Lower leg skin (tissue), 4 donors: ENCODE data around the gene DSG1. TPM values are rescaled to one million over a fixed set of nuclear protein-coding genes. Genes with fewer than 3 reads are reported as not detected.

Experiments
- DNase-seq, 2 donors: peaks; one replicate each; pipeline ENCODE4 v3.0.0-alpha.2; 2019; ENCODE audit warnings: low spot score in 2 of 2
- H3K4me3 ChIP-seq: fragments of 200-600 bp; sonication (generic); 2 replicates; pipeline ENCODE4 v1.5.1; 2017; ENCODE audit warnings: mild to moderate bottlenecking, low read depth; ENCODE audit not compliant: poor library complexity, severe bottlenecking
- CTCF ChIP-seq, 3 donors: fragments of 450-650 bp; IDR thresholded peaks; one replicate each; pipeline ENCODE4 v1.5.1; 2016; ENCODE audit warnings: antibody characterized with exemption in 3 of 3, mild to moderate bottlenecking in 3 of 3, moderate library complexity in 2 of 3
- POLR2A ChIP-seq, 2 donors: fragments of 450-650 bp; IDR thresholded peaks; one replicate each; pipeline ENCODE4 v1.6.1; 2016 to 2017; ENCODE audit warnings: antibody characterized with exemption in 2 of 2, mild to moderate bottlenecking in 1 of 2, moderate library complexity in 1 of 2
- WGBS, 2 donors: methylation state at CpG; one replicate each; pipeline ENCODE4 v1.1.5; 2018; 5-methylcytosine and 5-hydroxymethylcytosine counted together
- intact Hi-C: fragments of 100-400 bp; cut with DNase I; formaldehyde crosslinking; loops from one replicate; pipeline ENCODE4 v1.15.0; 2023; ENCODE audit warnings: low total_unique reads
- total RNA-seq, 4 donors: library from RNA; depleted of rRNA; stranded (reverse); fragments of >200 nt; gene quantifications; one replicate each; pipeline ENCODE4 v1.1.0, GENCODE V29; 2016

DSG1 gene
- total RNA-seq, 4 donors from 2014 or later = 1,512 to 1,963 (median 1,775) TPM

DNA sequence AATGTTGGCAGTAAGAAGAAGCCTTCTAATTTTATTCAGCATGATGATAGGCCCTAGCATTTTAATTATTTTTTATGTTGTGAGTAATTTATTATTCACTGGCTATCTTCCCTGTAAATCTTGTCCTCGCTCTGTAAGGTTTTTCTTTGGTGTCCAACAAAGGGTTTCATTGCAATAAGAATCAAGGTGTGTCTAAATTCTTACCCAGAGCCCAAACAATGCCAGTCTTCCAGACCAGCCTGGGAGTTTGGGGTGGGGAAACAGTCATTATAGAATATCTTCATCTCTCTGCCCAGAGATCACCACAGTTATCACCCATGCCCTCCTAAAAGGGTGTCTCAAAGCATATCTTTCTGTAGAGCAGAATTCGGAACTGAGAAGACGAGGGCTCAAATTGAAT, 58.5 kb downstream of the DSG1 start, which contains the start of gene DSG4:
Gene DSG4 (plus strand): TSS at position 301 of the 400 bp plus-strand sequence. CDS start 135 bp downstream, outside the sequence.
- 85 to 86% methylated on average over 3 of the region's 3 CpGs for WGBS, 2 donors
- TF ChIP-seq CTCF (IDR thresholded peaks at IDR 0.05) (no peak), POLR2A (IDR thresholded peaks at IDR 0.05) (no peak)

DNA sequence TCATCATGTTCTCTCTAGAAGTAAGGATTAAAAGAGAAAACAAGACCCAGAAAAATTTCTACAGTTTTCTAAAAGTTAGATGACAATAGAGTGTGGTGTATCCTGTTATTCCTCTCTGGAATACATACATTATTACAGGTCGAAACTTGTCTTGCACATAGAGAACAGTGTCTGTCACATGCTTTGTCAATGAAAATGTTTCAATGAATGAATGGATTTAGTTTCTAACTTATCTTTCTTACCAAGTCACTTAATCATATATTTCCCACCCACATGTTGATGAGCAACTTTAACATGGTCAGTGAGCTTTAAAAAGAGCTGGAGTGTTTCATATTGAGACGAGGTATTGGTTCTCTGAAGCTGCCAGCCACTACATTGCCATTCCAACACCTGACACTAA, 63.0 kb downstream of the DSG1 start:
- no peak overlapping the region for H3K4me3 ChIP-seq
- TF ChIP-seq CTCF (IDR thresholded peaks at IDR 0.05) (no peak), POLR2A (IDR thresholded peaks at IDR 0.05) (no peak)
- WGBS, 2 donors = 76% methylated on average over 2 of the region's 2 CpGs
- no peak for DNase-seq
- intact Hi-C loops = no loop called here

More for the DNA sequence above, 58.5 kb downstream of the DSG1 start, which contains the start of gene DSG4:
- H3K4me3 ChIP-seq = no peak within 1 kb of the TSS
- intact Hi-C loops = no loop called here
- no peak for DNase-seq

GRCh38 chr18:31382107-31382506, 64.1 kb downstream of the DSG1 start:
- TF ChIP-seq CTCF (IDR thresholded peaks at IDR 0.05) = no peak
- no peak for TF ChIP-seq POLR2A (IDR thresholded peaks at IDR 0.05)
- intact Hi-C loops = no loop called here
- H3K4me3 ChIP-seq = no peak overlapping the region
- 84 to 93% methylated on average over 2 of the region's 2 CpGs for WGBS, 2 donors
- DNase-seq = no peak

GRCh38 chr18:31386741-31387140, 68.8 kb downstream of the DSG1 start:
- no peak for DNase-seq
- 90% methylated on average over 6 of the region's 6 CpGs for WGBS, 2 donors
- no peak overlapping the region for H3K4me3 ChIP-seq
- intact Hi-C loops = no loop called here
- TF ChIP-seq POLR2A (IDR thresholded peaks at IDR 0.05) (no peak), CTCF (IDR thresholded peaks at IDR 0.05) (no peak)

GRCh38 chr18:31393286-31393685, 75.3 kb downstream of the DSG1 start:
- TF ChIP-seq POLR2A (IDR thresholded peaks at IDR 0.05) (no peak), CTCF (IDR thresholded peaks at IDR 0.05) (no peak)
- DNase-seq = no peak
- 76 to 94% methylated on average over 3 of the region's 3 CpGs for WGBS, 2 donors
- no peak overlapping the region for H3K4me3 ChIP-seq
- intact Hi-C loops = no loop called here
